ENCODE data around the gene PKMYT1.
A peak's percentile ranks its signal among the peaks of the same experiment; 100 is the strongest.

The PKMYT1 gene

DNA sequence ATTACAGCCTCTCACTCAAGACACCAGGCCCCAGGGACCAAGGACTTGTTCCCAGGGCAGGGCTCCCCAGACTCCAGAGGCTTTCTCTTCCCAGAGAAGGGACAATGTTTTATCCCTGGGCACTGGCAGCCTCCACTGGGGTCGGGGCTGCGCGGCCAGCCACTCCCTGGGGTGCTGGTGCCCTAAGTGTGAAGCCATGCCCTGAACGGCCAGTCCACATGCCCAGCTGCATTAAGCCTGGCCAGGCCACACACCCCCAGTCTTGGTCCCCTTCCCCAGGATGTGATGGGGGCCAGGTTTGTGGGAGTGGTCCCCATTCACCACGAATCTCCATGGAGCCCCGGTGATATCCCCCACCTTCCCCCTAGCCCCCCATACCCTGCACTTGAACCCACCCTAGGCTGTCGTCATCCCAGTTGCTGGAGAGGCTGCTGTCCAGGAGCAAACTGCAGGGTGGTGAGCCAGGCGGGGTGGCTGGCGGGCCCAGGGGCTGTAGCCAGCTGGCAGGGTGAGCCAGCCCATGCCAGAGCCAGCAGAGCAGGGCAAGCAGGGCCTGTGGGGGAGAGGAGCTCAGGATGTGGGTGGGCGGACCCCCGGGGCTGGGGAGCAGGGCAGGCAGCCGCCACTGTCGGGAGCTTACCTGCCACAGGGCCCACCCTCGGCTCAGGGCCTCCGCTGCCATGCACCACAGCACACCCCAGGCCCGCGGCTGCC lies 6.5 kb downstream of the PKMYT1 start:
- no peak for DNase-seq (ENCODE audit: low read depth in 2 of 2)

DNA sequence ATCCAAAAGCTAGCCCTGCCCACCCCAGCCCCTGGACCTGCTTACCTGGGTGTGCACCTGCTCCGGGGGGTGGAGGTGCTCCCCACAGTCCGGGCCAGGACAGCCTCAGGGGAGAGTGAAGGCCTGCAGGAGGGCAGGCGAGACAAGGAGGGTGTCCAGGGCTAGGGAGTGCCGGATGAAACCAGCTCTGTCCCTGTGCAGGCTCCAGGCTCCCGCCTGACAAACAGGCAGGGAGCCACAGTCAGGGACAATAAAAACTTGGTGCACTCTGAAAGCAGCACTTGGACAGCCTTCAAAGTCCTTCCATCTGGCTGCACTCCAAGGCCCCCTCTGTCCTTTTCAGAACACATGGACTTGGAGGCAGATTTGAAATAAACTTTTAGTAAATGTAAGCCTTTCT lies 7.2 kb downstream of the PKMYT1 start:
- no peak for DNase-seq (ENCODE audit: low read depth in 2 of 2)

DNA sequence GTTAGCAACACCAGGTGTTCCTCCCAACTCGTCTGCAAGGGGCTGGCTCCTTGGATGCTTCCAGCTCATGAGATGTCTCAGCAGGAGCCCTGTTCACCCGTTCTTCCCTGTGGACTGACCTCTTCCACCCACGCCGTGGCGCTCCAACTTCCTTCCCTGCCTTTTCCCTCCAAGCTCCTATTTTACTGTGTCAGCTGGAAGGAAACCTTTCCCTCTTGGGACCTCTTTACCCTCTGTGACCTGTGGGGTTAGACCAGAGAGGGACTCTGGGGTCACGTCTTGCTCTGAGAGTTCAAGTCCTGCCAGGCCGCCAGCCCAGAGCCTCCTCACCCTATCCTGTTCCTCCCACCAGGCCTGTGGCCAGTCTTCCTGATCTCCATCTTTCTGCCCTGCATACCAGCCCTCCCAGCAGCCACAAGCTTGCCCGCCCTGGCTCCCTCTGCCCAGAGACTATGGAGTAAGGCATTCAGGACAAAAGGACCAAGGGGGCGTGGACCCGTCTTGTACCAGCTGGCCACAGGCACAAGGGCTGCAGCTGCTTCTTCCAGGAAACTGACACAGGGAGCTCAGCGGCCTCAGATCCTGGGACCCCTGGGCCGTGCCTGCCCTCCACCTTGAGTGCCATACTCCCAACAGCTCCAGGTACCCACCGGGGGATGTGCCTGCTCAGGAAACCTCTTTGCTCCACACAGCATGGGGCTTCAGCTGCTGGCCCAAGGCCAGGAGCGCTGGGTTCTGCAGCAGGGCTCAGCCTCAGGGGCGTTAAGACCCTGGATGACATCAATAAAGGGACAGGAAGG lies 8.1 kb downstream of the PKMYT1 start:
- DNase-seq (ENCODE audit: low read depth in 2 of 2): no peak

DNA sequence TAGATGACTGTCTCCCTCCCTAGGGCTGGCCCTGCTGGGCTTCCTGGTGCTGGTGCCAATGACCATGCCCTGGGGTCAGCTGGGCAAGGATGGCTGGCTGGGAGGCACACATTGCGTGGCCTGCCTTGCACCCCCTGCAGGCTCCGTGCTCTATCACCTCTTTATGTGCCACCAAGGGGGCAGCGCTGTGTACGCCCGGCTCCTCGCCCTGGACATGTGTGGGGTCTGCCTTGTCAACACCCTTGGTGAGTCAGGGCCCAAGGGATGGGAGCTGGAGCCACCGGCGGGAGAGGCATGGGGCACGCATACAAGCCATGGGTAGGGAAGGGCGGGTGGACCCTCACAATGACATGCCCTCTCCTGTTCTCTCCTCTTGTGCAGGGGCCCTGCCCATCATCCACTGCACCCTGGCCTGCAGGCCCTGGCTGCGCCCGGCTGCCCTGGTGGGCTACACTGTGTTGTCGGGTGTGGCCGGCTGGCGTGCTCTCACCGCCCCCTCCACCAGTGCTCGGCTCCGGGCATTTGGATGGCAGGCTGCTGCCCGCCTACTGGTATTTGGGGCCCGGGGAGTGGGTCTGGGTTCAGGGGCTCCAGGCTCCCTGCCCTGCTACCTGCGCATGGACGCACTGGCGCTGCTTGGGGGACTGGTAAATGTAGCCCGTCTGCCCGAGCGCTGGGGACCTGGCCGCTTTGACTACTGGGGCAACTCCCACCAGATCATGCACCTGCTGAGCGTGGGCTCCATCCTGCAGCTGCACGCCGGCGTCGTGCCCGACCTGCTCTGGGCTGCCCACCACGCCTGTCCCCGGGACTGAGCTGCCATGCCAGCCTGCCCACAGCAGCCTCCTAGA lies 8.9 kb downstream of the PKMYT1 start:
- no peak for DNase-seq (ENCODE audit: low read depth in 2 of 2)

DNA sequence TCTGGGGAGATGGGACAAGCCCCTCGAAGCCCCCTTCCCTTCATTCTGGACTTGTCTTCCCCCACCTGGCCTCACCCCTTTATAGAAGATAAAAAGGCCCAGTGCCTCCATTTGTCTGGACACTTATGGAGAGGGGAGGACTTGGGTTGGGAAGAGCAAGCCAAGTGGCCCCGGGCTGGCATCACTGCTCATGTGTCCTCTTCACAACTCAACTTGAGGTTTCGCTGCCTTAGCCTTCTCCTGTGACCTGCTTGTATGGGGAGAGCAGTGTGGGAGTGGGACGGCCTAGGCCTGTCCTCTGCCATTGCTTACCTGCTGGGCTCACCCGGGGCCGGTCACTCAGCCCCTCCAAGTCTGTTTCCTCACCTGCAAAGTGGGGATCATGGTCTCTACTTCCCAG lies 9.7 kb downstream of the PKMYT1 start:
- no peak for DNase-seq (ENCODE audit: low read depth in 2 of 2)

DNA sequence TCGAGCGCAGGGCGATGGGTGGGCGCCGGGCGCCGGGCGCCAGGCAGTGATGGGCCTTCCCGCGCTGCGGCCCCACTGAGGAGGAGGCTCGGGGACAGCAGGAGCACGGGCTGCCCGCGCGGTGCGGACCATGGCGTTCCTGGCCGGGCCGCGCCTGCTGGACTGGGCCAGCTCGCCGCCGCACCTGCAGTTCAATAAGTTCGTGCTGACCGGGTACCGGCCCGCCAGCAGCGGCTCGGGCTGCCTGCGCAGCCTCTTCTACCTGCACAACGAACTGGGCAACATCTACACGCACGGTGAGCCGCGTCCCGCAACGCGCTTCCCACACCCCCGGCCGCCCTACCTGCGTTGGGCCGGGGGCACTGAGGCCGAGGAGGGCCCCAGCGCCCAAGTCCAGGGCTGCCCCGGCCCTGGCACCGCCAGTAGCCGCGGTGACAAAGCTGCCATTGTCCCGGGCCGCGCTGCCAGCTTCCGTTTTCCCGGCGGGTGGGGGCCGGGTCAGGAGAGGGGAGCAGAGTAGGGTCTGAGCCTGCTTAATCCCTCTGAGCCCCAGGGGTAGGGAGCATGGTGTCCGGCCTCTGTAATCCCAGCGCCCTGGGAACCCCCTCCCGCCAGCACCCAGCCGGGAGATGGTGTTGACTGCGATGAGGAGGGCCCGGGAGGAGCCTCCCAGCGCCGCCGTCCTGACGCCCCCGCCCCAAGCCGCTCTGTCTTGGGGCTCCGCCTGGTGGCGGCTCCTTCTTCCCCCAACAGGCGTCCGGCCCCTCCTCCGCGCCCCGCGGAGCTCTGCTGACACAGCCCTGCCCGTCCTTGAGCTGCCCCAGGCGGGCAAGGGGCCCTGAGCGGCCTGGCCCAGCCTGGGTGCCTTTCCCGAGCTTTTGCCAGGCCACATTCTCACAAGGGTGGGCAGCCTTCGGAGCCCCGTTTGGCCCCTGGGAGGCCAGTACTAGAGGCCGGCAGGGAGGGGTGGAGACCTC lies 10.4 kb downstream of the PKMYT1 start:
- peak in 1 of 2 donors; percentile 38 for DNase-seq (ENCODE audit: low read depth in 2 of 2)

DNA sequence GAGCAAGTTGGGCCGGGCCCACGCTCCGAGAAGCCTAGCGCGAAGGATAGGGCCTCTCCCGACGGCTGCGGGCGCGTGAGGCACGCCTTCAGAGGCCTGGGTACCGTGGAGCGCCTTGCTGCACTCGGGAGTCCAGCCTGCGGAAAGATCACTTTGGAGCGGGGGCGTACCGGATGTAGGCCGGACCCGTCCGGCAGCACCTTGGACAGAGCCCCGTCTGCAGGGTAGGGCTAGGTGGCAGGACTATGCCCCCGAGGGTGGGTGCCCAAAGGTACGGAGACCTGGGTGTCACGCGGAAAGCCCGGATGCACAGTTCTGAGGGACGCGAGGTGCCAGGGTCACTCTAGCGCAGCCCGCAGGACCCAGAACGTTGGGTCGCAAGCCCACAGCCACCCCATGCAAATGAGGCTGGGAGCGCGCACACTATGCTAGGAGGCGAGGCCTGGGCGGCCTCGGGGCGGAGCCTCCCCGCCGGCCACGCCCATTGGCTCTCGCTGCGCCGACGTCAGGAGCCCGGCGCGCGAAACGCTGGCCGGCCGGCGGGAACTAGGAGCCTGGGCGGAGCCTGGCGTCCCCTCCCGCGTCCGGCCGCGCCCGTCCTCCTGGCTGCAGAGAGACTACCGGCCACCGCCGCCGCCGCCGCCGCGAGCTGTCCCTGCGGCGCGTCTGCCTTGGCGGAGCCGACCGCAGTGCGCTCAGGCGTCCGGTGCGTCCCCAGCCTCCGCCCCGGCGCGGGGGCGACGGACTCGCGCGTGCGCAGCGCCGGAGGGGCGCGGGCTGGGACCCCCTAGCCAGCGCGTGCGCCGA lies 11.3 kb downstream of the PKMYT1 start, which contains the start of gene PAQR4:
TSS of gene PAQR4 (plus strand) at position 611 of the 807 bp plus-strand sequence. CDS start 327 bp downstream, outside the sequence.
- peak; percentile 43 to 53 for DNase-seq (ENCODE audit: low read depth in 2 of 2)

DNA sequence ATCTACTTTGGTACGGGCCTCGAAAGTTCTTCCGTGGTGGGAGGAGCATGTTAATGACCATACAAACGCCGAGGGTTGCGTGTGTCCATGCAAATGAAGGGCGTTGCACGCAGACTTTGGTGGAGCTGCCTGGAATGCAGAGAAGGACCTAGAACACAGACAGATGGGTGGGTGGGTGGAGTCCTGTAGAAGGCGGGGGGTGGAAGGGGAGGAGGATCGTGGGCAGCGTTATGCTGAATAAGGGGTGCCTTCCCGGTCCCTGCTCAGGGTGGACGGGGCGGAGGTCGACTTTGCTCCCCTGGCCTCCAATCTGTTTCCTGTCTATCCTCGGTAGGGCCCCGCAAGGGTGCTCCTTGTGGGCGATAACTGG lies 11.9 kb downstream of the PKMYT1 start:
- no peak for DNase-seq (ENCODE audit: low read depth in 2 of 2)

DNA sequence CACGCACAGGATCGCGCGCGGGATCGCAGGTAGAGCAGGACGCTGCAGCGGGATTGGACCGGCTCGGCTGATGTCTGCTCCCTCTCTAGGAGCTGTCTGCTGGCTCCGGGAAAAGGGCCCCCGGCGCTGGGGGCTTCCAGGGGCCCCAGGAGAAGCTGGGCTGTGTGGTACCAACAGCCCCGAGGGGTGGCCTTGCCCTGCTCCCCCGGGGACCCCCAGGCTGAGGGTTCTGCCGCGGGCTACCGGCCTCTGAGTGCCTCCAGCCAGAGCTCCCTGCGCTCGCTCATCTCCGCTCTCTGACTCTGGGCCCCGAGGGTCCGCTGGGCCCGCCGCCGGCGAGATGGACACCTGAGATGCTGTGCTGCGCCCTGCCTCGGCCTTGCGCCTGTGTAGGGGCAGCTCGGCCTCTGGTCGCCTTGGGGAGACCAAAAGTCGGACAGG lies 12.5 kb downstream of the PKMYT1 start:
- DNase-seq (ENCODE audit: low read depth in 2 of 2): no peak

DNA sequence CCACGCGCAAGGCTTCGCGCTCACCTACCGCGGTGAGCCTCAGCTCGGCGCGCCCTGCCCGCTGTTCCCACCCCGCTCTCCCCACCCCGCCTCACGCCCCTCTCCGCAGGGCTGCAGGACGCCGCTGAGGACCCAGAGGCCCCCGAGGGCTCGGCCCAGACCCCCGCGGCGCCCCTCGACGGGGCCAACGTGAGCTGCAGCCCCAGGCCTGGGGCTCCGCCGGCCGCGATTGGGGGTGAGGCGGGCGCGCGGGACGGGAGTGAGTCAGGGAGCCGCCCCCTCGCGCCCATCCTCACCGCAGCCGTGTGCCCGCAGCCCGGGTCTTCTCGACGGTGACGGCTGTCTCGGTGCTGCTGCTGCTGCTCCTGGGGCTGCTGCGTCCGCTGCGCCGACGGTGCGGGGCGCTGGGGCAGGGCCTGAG lies 13.0 kb downstream of the PKMYT1 start:
- DNase-seq (ENCODE audit: low read depth in 2 of 2): no peak

DNA sequence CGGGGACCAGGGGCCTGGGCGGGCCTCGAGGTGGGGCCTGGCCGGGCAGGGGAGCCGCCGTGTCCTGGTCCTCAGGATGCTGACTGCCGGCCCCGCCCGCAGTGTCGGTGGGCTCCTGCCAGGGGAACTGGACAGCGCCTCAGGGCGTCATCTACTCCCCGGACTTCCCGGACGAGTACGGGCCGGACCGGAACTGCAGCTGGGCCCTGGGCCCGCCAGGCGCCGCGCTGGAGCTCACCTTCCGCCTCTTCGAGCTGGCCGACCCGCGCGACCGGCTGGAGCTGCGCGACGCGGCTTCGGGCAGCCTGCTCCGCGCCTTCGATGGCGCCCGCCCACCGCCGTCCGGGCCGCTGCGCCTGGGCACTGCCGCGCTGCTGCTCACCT lies 13.4 kb downstream of the PKMYT1 start:
- no peak for DNase-seq (ENCODE audit: low read depth in 2 of 2)

DNA sequence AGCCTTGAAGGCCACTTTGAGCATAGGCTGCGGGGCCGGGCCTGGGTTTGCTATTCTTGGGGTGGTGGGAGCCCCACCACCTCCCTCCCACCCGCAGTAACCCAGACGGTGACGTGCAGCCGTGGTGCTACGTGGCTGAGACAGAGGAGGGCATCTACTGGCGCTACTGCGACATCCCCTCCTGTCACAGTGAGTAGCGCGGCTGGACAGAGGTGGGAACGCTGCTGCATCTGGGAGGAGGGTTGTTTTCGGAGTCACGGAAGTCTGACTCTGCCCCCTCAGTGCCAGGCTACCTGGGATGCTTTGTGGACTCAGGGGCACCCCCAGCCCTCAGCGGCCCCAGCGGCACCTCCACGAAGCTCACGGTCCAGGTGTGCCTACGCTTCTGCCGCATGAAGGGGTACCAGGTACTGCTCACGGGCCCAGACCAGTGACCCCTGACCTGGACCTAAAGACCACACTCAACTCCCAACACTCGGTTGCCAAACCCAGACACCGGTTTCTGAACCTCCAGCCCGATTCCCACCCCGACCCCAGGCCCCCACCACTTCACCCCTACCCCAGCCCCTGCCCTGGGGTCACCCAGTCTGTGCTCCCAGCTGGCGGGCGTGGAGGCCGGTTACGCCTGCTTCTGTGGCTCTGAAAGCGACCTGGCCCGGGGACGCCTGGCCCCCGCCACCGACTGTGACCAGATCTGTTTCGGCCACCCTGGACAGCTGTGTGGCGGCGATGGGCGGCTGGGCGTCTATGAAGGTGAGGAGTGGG lies 14.0 kb downstream of the PKMYT1 start:
- no peak for DNase-seq (ENCODE audit: low read depth in 2 of 2)

DNA sequence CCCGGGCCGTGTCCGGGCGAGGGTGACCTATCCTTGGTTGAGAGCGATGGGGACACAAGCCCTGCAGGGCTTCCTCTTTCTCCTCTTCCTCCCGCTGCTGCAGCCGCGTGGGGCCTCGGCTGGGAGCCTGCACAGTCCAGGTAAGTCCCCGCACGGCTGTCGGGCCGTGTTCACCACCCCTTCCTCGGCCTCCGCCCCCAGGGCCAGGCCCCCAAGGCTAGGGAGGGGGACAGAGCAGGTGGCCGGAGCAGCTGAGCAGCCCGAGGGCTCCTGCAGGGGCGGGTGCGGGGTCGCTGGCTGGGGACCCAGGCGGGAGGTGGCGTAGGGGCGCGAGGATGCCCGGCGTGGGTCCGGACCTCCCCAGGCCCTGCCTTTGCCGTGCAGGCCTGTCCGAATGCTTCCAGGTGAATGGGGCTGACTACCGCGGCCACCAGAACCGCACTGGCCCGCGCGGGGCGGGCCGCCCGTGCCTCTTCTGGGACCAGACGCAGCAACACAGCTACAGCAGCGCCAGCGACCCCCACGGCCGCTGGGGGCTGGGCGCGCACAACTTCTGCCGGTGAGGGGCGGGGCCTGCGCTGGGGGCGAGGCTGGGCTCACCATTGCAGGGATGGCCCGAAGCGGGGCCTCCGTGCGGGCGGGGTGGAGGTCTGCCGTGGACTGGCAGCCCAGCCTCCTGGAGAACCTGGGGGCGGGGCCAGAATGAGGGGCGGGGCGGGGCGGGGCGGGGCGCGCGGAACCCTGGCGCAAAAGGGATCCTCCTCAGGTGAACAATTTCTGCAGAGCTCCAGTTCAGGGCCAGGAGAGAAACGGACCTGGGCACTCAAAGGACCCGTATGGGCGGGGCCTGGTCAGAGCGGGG lies 15.5 kb downstream of the PKMYT1 start:
- DNase-seq (ENCODE audit: low read depth in 2 of 2): no peak

DNA sequence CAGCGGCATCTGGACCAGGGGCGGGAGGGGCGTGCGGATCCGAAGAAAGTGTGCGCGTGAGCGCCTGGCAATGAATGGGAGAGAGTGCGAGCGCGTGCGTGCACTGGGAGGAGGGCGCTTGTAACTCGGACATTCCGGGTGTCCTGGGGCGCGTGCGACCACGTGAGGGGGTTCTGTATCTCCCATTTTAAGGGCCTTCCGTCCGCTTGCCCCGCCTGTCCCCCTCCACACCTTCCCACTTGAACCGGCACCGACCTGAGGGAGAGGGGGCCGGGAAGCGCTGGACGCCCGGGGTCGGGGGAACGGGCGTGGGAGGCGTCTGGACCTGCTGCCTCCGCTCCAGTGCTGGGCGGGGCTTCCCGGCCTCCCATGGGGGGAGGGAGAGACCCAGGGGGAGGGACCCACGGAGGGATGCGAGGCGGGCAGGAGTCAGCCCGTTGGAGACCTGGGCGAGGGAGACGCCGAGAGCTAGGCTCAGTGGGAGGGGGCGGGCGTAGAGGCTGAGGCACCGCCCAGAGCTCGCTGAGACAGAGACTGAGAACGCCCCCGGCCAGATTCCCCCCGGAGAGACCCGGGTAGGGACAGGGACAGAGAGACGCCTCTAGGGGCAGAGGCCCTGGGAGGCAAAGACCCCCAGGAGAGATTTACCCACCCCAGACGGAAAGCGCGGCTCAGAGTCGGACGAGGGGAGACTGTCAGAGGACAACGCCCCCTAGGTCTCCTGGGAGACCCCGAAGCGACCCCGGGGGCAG lies 16.3 kb downstream of the PKMYT1 start, which contains the start of gene KREMEN2:
TSS of gene KREMEN2 (plus strand) at position 553 of the 752 bp plus-strand sequence. CDS start 246 bp downstream, outside the sequence.
- DNase-seq (ENCODE audit: low read depth in 2 of 2): no peak

DNA sequence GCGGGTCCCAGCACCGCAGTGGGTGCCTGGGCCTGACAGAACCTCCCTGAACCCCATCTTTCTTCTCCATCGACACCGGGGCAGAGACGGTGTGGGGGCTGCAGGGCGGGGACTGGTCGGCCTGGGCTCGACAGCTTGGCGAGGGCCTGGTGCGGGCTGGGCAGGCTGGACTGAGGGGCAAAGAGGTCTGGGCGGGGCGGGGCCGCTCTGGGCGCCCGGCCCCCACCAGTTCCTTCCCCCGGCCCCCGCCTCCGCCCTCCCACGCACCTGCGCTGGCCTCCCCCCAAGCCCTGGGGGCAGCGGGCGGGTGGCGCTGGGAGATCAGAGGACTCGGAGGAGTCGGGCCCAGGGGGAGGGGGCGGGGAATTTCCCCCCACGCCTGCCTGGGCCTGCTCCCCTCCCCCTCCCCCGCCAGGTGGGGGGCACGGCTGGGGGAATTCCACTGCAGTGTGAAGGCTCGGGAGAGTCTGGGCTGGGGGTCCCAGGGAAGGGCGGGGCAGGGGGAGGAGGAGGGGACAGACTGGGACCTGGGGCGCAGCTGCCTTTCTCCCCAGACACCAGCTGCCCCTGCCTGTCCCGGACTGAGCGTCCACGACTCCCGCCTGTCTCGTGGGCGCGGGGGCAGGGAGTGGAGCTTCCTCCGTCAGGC lies 17.0 kb downstream of the PKMYT1 start:
- no peak for DNase-seq (ENCODE audit: low read depth in 2 of 2)

DNA sequence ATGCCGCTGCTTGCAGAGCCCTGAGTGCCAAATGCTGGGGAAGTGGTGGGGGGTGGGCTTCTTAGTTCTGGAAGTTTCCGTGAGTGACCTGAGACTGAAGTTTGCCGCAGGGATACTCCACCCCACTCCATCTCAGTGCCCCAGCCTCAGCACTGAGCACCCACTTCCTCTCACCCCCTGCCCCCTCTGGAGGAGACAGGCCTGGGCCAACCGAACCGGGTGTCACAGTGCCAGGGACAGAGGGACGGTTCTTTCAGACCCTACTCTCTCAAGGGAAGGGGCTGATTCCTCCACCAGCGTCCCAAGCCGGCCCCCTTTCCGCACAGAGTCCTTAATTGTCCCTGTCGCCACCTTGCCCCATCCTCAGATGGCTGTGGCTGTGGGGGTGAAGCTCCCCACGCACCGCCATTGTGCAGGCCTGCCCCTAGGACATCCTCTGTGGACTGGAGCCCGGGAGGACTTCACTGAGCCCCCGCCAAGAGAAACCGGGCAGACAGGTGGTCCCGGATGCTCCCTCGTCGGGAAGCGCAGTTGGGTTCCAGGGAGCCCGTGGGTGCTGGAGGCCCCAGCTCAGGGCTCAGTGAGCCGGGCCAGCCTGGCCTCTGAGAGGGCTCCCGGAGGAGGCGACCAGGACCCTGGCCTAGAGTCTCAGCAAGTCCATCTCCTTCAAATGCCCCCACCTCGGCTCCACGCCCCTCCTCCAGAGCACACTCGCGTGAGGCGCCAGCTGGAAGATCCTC lies 17.7 kb downstream of the PKMYT1 start:
- no peak for DNase-seq (ENCODE audit: low read depth in 2 of 2)
